NCI-H510A treated with DMSO at 0.1 percent for 48 hours (cell line): ENCODE results near the gene POLD3.
"Not testable (repeated sequence)": the region's sequence is repeated elsewhere in the genome, so short reads cannot be mapped to it uniquely, and the experiment has no call there.

Experiments used
- DNase-seq: peaks from one replicate; lab custom pipeline; 2025; lab: John Stamatoyannopoulos, UW

POLD3 gene

DNA sequence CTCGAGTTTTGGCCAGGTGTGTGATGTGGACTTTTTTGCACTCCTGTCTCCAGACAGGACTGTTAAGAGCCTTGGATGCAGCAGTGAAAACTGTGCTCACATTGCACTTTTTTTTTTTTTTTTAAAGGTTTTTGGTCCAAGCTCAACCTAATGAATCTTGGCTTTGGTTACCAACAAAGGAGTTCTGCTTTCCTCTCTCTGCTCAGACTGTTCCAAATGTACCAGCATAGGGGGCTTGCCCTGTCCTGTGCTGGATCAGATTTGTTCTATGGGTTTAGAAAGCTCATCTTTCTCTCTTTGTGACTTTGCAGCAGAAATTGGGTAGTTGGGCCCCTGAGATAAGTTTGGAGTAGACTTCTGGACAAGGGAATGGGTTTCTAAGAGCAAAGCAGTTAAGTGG lies 45.3 kb downstream of the POLD3 start:
- DNase-seq, result no peak

DNA sequence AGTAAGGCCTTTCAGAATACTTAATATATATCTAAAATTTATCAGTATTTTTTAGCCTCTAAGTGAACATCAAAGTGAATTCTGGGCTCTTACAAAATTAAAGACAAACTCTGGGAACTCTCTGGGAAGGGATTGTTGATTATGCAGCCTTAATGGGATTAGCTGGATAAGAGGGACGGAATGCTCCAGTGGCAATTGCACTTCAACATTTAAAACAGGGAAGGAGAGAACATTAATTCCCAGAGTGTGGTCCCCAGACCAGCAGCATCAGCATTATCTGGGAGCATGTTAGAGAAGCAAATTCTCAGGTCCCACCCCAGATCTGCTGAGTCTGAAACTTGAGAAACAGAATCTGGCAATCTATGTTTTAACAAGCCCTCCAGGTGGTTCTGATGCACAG lies 46.5 kb downstream of the POLD3 start:
- no peak for DNase-seq

DNA sequence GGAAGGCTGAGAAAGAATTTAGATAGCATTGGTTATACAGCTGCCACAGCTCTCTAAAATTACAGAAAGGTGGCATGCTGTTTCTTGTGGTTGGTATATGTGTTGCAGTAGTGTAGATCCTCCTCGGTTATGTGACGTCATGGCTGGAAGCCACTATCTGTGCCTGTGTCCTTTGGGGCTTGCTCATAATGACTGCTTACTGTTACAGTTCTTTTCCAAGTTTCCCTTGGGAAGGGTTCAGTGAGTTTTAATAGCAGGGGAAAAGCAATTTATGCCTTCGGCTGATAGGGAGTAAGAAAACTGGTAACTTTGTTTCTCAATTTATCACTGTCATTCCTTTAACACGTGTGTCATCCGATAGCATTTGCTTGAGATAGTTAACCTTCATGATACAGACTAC lies 47.2 kb downstream of the POLD3 start:
- no peak for DNase-seq

DNA sequence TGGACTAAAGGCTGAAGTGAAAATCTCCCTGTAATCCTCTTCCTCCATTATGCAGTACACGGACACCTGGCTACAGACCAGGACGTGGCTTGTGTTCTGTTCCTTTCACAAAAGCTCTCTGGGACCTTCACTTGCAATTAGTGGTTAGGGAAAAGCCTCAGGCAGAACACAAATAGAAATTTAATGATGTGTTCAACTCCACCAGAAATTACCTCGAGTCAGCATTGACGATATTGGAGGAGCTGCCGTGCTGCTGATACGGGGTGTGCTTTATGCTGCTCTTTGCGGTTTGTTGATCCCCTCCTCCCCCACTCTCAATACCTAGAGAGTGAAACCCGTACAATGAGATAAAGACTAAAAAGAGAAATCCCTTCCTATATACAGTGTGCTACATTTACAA lies 48.9 kb downstream of the POLD3 start:
- DNase-seq, result no peak

DNA sequence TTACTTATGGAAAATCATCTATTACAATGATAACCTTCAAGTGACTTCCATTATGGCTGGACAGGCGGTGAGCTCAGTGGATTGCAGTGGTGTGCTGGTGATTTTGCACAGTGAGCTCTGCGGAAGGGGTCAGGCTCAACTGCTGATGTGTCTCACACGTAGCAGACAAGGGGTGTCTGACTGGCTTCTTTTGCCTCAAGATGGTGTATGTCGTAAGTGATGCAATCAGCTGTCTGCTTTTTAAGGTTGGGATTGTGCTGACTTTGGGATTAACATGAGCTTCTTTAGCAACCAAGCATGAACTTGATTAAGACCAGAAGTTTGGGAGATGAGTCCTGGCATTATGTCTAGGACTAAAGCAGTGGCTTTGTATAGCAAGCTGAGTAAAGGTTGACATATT lies 49.5 kb downstream of the POLD3 start:
- no peak for DNase-seq

DNA sequence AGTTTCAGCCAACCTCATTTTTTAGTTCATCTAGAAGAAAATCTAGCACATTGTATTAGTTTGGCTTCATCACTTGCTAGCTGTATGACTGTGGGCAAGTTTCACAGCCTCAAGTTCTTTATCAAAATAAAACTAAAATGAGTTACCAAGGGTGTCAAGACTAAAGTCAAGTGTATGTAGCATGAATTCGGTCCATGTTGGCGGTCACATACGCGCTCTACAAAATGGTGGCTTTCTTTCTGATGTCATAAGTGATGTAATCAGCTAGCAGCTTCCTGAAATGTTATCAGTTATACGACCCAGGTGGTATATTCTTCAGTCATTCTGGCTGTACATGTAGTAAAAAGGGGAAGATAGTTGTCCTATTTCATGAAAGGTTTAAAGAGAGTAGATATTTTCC lies 50.5 kb downstream of the POLD3 start:
- no peak for DNase-seq

DNA sequence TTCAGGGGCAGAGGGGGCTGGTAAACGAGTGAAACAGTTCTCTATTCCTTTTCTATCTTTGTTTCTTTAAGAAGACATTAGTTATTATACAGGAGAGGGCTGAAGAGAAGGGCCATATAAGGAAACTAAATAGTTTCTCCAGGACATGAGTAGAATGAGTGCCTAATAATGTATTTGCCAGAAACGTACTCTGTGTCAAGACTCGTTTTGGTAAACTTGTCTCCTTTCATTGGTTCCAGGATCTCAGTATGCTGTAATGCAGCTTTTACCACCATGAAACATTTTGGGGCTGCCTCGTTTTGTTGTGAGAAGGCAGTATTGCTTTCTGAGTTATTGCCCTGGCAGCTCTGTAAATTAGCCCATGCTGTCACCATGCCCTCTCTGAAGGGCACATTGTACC lies 51.7 kb downstream of the POLD3 start:
- DNase-seq, result no peak

DNA sequence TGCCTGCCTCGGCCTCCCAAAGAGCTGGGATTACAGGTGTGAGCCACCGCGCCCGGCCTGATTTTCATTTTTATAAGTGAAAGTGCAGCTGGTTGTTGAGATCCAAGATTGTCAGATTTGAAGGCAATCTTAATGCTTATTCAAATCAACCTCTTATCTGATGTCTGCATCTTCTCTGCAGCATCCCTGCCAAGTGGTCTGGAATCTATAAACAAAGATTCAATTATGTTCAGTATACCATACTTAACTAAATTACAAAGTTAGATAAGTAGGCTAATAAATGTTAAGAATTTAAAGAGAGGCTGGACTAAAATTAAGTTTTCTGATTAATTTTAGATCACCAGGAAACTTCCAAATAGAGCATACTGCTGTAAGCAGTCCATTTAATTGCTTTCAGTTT lies 53.8 kb downstream of the POLD3 start:
- DNase-seq, result no peak

DNA sequence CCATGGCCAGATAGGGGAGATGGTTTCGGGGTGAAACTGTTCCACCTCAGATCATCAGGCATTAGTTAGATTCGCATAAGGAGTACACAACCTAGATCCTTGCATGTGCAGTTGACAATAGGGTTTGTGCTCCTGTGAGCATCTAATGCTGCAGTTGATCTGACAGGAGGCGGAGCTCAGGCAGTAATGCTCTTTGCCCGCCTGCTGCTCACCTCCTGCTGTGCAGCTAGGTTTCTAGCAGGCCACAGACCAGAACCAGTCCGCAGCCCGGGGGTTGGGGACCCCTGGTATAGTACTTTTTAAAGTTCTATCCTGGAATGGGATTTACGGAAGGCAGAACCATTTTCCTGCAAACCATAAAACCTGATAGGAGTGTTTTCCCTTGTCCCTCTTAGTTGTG lies 54.6 kb downstream of the POLD3 start:
- DNase-seq, result no peak

DNA sequence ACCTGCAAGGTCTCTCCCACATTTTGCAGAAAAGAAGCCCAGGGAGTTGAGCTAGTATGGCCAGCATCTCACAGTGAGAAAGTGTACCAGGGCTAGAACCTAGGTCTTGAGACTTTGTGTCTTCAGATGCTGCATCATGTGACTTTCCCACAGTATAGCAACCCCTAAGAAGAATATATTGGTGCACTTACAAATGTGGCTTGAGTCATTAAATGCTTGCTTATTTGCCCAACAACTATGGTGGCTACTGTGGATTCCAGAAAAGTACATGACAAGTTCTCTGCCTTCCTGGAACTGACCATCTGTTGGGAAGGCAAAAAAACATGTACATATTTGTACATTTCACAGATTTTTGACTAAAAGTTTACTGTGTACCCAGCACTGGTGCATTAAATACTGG lies 55.0 kb downstream of the POLD3 start:
- DNase-seq, result no peak

DNA sequence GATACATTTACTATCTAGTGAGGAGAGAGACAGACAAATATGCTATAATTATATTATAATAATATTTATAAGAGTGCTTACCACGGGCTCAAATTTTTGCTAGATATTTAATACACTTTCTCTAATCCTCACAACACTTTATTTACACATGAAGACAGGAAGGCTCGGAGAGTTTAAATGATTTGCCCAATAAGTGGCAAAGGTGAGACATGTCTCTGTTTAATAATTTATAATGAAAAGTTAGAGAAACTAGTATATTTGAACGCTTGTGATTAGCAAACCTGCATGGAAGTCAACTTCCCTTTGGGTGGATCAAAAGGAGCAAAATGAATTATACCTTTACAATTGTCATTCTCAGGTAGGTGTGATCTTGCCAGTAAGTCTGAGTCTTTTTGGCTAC lies 55.4 kb downstream of the POLD3 start:
- DNase-seq, result no peak

DNA sequence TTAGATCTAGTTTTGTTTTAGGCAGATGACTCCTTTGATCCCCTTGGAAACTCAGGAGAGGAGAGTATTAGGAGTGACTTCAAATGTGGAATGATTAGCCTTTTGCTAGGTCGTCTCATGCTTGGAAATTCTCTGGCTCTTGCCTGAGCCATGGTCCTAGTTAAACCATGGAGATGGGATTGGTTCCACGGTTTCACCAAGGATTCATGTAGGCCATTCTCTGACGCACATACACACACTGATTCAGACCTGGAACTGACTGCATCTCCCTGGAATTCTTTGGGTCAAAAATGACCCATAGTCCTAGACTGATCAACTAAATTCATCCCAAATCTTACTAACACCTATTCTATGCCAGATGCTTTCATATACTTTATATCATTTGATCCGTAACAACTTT lies 56.5 kb downstream of the POLD3 start:
- DNase-seq, result no peak

DNA sequence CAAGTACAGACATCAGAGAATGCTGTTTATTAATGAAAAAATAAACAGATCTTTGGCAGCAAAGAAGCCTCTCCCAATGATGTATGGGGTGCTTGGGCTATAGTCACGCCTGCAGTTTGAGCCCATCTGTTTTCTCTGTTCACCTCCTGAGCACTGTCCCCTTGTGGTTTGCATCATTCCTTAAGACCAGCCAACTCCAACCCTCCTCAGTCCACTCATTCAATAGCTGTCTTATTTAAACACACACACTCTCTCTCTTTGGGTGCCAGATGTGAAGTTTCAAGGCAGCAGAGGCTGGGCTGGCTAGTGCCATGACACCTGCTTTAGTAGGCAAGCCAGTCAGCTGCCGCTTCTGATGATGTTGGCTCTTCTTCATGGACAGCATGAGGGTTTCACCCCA lies 58.1 kb downstream of the POLD3 start:
- DNase-seq, result peak; percentile 80

DNA sequence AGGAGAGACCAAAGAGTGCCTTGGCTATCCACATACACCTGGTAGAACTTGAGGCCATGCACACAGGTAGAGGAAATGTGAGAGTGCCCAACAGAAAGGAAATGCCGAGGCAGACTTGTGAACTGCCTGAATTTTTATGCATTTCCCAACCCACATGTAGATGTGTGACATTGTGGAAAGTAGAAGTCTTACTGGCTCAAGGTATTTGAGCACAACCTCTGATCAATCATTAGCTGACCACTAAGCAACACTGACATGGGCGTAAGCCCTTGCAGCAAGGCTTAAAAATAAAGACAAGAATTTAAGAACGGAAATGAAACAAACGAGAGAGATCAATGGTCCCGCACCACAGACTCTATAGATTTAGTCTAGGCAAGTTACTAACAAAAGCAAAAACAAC lies 62.6 kb downstream of the POLD3 start:
- no peak for DNase-seq

DNA sequence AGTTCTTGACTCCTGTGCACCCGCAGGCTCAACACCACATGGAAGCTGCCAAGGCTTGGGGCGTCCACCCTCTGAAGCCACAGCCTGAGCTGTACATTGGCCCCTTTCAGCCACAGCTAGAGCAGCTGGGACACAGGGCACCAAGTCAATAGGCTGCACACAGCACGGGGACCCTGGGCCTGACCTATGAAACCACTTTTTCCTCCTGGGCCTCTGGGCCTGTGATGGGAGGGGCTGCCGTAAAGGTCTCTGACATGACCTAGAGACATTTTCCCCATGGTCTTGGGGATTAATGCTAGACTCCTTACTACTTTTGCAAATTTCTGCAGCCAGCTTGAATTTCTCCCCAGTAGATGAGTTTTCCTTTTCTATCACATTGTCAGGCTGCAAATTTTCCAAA lies 66.7 kb downstream of the POLD3 start:
- not testable (repeated sequence) for DNase-seq

DNA sequence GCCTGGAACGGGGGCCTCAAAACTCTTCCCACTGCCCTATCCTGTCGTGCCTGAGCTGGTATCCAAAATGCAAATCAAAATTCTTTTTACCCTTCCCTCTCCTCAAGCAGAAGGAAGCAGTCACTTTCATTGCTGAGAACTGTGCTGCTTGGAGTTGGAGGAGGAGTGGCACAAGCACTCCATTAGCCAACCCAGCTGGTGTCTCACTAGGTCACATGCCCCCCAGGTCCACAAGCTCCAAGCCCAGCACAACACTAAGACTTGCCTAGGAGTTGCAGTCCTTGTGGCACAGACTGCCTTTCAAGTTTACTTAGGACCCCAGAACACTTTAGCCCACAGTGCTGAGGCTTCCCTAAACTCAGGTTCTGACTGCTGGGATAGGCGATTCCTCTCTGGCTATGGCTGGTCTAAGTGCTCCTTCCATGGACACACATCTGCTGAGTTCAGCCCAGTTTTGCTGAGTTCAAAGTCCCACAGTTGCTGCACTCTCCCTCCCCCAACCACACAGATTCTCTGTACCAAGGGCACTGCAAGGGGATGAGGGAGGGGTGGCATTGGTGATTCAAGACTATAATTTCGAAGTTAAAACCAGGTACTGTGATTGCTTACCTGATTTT lies 70.2 kb downstream of the POLD3 start:
- DNase-seq, result no peak

DNA sequence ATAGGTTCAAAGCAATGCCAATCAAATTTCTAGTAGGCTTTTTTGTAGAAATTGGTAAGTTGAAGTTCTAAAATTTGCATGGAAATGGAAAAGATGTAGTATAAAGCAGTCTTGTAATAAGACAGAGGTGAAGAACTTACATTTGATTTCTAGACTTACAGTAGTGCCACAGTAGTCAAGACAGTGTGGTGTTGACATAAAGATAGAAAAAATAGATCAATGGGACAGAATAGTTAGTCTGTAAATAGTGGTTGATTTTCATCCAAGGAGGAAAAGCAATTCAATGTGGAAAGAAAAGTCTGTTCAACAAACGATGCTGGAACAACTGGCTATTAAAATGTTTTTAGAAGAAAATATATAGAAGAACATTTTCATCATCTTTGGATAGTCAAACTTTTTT lies 70.9 kb downstream of the POLD3 start:
- DNase-seq, result no peak

DNA sequence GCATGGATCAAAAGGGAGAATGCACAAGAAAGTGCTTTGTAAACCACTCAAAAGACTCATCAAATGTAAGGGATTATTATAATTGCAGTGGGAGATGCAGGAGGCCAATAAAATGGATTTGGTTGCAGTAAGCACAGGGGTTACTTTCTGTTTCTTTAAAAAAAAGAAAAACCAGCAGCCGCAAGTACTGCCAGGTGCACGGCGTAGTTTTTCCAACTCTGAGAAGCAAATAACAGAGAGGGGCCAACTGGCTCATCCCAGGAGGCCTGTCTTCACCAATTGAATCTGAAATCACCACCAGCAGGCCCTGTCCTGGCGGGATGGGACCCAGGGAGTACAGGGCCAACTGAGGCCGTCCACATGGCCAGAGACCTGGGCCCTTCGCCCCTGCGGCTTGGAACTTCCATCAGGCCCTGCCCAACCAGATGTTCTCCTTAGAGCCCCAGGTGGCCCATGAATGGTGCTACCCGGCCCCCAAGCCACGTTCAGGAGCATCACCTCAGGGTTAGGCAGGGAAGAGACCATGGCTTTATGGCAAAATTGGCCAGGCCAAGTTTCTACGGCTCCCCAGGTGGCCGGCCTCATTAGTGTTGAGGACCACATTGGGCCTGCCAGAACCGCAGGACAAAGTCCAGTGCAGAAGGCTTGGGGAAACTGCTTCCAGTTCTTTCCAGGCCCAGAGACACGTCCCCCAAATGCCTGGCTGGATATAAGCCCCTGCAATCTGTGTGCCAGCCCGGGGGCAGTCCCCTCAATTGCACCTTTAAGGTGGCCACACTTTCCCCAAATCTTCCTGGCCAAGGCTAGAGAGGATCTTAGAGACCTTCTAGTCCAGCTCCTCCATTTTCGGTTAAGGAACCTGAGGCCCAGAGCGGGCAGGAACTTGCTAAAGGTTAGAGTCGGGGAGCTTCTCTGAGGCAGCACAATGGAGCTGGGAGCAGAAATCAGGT lies 77.1 kb downstream of the POLD3 start:
- DNase-seq, result no peak

DNA sequence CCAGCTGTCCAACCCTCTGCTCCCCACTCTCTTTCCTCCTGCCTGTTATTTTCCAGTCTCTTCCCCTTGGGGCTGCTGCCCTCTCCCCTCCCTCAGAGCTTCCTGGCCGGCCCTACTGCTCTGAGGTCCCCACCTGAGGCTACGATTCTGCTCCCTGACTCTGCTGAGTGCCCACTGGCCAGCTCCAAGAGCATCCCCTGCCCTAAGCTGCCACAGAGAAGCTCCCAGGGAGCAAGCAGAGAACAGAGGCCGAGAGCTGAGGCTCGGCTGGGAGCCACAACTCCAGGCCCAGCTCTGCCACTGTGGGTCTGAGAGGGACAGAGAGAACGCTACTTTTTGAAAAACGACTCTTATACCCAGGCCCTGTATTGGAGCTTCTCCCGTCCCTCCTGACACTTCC lies 77.8 kb downstream of the POLD3 start:
- DNase-seq, result no peak

DNA sequence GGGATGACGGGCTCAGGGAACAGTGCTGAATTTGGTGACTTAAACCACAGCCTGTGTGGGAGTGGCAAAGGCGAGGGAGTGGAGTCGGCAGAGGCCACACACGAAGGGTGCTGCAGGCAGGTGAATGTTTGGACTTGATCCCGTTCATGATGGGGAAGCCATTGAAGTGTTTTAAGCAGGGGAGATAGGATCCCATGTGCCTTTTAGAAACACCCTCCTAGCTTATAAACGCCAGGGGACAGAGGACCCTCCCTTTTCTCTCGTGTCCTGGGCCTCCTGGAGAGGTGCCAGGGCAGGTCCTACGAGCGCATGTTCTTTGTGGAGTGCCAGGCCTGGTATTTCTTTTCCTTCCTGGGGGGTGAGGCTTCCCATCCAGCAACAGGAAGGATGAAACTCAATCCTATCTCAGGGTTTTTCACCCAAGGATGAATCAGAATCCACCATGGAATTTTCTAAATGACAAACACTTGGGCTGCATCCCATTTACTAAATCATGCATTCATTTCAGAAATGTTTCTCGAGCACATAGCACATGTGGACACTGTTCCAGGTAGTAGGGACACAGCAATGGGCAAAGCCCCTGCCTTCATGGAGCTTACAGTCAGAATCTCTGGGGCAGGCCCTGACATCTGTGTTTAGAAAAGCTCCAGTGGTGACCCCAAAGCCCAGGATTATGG lies 79.3 kb downstream of the POLD3 start:
- no peak for DNase-seq

DNA sequence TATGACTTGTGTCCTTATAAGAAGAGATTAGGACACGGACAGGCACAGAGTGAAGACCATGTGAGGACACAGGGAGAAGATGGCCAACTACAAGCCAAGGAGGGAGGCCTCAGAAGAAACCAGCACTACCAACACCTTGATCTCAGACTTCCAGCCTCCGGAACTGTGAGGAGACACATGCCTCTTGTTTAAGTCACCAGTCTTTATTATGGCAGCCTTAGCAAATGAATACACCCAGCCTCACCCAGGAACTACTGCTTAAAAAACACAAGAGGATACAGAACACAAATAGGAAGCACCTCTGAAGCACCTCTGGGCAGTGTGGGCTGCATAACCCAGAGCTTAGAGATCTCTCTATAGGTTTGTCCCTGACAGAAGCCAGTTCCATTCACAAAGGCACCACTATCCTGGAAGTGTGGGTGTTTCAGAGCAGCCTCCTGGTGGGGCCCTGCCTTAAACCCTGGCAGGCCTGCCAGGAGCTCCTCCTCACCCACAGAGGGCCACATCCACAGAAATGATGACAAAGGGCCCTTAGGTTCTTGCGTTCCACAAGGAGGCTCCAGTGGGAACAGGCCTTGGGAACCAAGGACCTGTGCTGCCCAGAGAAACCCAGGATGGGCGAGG lies 80.1 kb downstream of the POLD3 start:
- DNase-seq, result no peak

DNA sequence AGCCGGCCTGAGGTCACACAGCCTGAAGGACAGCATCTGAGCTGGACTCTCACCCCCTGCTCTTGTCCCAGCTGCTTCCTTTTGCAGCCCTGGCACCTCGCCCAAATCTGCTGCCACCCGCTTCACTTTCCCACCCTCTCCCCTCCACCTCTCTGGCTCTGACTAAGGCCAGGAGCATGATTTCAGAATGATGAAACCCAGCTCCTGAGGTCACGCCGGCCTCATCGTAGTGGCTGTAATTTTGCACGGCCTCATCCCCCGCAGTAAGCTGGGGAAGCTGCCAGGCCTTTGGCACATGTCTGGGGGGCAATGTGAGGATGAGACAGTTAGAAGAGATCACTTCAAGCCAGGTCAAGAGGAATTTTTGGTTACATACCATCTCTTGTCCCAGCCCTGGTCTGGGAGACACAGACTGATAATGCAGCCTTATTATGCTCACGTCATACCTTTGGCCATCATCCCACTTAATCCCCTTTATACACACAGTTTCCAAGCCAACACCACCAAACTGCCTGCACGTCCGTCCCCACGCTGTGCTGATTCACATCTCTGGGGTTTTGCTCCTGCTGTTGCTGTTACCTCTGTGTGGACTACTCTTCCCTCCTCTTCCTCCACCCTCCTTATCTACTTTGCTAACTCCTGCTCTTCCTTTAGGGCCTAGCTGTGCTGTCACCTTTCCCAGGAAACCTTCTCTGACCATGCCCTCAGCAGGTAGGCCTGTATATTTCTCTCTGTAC lies 80.7 kb downstream of the POLD3 start:
- no peak for DNase-seq
